ENCODE data around the gene CENPT.
"Not testable (repeated sequence)": the region's sequence is repeated elsewhere in the genome, so short reads cannot be mapped to it uniquely, and the experiment has no call there.

Gene CENPT

GRCh38 chr16:67873435-67874370 is 26.2 kb upstream of the CENPT start:
- DNase-seq: peak; percentile 33

GRCh38 chr16:67872631-67873434 is 25.3 kb upstream of the CENPT start, which contains the start of gene EDC4:
Gene EDC4 (plus strand): TSS chr16:67873052. CDS start chr16:67873262, 210 bp downstream.
- DNase-seq: peak; percentile 90

DNA sequence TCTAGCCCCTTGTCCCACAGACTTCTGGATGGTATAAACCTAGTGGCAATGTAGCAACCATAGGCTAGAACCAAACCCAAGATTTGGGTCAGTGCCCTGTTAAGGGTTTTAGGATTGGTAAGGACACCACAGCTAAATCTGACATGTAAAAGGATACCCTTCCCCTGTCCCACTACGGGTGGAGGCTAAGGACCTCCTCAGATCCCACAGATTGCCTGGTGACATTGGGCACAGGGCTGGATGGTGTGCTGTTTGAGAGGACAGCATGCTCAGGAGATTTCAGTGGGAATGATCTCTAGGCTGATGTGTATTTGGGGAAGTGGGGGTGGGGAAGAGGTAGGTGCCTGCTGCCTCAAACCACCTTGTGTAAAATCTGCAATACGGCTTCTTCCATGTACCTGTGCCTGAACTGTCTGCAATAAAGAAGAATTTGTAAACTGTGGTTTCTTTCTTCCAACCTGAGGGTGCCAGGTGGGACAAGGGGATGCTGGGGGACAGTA is 24.7 kb upstream of the CENPT start:
- no peak for DNase-seq

DNA sequence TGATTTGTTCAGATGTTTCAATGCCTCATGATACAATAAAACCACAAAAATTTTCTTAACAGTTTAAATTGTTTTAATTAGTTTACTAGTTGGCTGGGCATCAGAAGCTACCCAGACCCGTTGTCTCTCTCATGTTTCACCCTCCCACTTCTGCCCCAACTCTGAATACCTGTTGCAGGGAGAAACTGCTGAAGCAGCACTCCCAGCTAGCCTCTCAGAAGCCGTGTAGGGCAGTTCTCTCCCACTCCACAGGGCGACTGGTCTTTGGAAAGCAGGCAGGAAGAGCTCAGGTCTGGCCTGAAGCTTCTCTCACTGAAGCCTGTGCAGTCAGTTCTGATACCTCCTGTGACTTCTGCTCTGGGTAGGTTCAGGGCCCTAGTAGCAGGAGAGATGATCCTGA is 23.8 kb upstream of the CENPT start:
- no peak for DNase-seq

DNA sequence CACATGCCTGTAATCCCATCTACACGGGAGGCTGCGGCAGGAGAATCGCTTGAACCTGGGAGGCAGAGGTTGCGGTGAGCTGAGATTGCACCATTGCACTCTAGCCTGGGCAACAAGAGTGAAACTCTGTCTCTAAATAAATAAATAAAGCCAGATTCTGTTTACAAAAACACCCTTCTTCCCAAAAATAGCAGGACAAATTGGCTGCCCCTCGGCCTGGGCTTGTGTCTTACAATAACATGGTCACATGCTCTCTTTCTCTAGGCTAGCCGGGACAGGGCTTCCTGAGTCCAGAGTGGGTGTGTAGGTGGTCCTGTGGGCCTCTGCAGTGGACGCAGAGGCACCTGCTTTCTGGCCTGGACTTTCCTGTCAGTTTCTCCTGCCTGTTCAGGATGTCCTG is 22.2 kb upstream of the CENPT start:
- DNase-seq: no peak

GRCh38 chr16:67868290-67868689 is 20.8 kb upstream of the CENPT start:
- no peak for DNase-seq

DNA sequence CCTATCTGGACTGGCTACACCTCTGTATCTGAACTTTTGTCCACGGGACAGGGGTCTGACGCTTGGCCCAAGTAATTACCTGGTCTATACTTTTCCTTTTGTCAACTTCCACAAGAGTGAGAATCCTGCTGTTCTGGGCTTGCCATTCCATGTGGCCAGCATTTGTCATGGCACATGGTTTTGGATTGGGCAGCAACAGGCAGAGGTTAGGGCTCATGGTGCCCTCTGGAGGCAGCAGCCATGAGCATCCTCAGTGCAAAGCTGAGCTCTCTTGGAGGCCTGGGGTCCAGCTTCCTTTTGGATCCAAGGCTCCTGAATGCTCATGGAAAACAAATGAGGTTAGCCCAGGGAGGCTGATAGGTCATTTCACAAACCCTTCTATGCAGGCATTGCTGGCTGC is 17.8 kb upstream of the CENPT start:
- DNase-seq: peak; percentile 23

DNA sequence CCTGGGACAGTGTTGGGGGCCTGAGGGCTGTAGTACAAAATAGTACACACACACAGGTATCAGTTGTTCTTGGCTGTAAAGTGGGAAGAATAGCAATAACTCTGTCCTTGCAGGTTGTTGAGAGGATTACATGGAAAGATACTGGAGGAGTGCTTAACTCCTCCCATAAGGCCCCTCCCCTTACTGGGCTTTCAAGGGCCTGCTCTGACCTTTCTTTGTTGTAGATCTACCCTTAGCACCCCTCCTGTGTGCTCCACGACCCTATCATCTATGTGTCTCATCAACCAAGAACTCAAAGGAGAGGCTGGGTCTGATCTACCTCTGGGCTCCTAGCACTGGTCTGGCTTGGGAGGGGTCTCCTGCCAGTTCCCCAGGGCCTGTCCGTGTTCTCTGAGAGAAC is 17.1 kb upstream of the CENPT start:
- DNase-seq: no peak

- not testable (repeated sequence) for DNase-seq
These were observed 16.6 kb upstream of the CENPT start for GRCh38 chr16:67864044-67864443.

- no peak for DNase-seq
These were observed 15.4 kb upstream of the CENPT start for GRCh38 chr16:67862623-67863583.

DNA sequence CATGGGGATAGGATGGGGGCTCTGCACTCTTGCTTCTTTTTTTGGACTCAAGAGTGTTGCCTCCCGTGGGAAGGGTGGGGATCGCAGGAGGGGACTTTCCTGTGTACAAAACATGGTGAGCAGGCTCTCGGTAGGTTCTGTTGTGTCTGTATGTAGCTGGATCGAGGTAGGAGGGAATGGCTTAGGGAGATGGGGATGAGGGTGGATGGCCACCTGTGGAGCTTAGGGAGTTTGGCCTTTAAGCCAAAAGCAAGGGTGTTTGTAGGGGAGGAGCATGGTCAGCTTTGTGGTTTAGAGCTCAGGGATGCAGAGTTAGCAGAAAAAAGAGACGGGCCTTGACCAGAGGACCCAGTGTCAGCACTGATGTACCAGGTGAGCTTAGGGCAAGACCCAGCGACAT is 14.4 kb upstream of the CENPT start:
- no peak for DNase-seq

DNA sequence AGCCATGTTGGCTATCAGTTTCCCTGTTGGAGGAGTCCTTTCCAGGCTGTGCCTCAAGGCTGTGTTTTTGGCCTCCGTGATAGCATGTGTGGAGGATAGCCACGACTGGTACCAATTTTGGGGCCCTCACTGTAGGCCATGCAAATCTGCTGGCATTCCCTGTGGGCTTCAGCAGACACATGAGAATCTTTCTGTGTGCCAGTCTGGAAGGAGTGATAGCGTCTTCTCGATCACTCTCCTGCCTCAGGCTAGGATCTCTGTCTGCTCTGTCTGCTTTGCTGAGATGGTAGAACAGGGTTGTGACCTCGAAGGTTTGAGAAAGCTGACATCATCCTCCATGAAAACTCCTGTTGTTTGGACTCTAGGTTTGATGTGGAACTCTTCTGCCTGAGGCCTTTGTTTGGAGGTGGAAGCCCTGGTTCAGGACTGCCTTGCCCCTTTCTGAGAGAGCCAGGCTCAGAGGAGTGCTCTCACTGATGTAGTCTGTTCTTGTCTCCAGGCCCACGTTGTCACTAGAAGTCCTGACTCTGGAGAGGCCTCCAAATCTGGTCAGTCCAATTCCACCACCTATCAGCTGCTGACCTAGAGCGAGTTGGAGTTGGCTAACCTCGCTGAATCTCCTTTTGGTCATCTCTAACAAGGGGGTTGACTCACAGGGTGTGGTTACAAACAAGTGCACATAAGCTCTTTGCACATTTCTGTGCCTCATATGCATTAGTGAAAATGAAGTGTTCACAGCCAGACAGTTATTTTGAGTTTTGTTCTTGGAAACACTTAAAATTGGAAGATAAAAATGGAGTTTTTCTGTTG is 13.3 kb upstream of the CENPT start:
- DNase-seq: no peak

DNA sequence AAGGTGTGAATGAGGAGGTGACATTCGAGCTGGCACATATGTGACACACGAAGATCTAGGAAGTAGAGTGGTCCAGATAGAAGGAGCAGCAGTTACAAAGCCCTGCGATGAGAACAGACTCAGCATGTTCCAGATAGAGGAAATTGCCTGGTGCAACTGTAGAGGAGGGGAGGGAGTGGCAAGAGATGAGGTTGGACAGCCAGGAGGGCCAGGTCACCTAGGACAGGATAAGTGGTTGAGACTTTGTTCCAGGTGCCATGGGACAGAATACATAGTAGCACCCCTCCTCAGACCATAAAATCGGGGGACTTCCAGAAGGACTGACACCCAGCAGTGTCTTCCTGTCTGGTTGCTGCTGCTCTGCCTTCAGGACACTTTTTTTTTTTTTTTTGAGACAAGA is 11.0 kb upstream of the CENPT start:
- no peak for DNase-seq

DNA sequence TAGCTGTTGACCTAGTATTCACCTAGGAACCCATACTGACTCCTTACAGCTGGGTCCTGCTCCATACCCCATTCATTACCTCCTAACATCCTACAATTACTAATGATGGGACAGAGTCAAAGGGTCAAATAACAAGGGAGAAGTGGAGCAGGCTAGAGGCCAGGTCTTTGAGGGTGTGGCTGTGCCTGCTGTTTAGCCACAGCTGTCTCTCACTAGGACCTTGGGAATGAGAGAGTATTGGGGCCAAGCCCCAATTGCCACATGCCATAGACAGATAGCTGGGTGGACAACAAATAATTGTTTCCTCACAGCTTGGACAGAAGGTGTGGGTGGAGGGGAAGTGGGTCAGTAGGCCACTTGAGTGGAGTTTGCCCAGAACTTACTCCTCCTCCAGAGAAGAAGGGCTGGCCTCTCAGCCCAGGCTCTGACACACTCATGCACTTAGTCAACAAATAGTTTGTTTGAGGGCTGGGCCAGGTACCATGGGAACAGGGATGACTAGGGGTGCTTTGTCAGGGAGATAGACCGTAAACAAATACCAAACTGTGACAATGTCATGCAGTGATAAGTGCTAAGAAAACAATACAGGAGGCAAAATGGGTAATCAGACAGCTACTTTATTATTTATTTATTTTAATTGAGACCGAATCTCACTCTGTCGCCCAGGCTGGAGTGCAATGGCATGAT is 10.2 kb upstream of the CENPT start:
- peak; percentile 31 for DNase-seq

GRCh38 chr16:67856927-67857546 is 9.5 kb upstream of the CENPT start:
- no peak for DNase-seq

DNA sequence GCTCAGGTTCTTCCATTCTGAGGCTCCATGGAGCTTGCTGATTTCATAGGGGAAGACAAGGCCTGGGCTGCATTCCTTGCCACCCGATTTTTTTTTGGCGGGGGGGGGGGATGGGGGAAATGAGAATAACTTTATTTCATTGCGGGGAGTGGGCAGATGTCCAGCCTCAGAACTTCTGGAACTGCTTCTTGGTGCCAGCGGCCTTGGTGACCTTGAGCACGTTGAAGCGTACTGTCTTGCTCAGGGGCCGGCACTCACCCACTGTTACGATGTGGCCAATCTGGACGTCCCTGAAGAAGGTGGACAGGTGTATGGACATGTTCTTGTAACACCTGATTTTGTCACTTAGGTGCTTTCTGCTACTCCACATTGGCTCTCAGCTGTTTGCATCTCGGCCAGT is 8.3 kb upstream of the CENPT start:
- DNase-seq: no peak

DNA sequence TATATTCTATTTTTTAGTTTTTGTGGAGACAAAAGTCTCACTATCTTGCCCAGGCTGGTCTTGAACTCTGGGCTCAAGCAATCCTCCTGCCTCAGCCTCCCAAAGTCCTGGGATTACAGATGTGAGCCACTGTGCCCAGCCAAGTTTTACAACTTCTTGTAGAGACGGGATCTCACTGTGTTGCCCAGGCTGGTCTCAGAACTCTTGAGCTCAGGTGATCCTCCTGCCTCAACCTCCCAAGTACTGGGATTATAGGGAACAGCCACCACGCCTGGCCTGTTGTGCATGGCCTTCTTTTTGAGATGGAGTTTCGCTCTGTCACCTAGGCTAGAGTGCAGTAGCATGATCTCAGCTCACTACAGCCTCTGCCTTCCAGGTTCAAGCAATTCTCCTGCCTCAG is 6.2 kb upstream of the CENPT start:
- no peak for DNase-seq

DNA sequence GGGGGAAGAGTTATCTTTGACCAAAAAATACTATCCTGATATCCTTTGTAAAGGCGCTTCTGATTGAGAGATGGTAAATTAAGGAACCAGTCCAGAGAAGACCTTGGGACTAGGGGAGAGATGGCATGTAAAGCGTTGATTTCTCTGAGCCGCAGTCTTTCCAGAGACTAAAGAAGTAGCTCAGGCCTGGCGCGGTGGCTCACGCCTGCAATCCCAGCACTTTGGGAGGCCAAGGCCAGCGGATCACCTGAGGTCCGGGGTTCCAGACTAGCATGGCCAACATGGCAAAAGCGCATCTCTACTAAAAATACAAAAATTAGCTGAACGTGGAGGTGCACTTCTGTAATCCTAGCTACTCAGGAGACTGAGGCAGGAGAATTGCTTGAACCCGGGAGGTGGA is 625 bp upstream of the CENPT start:
- DNase-seq: no peak

- peak; percentile 97 for DNase-seq
These were observed 1.0 kb downstream of the CENPT start, which contains the start of gene NUTF2 for GRCh38 chr16:67846320-67847063. Gene NUTF2 (plus strand): TSS chr16:67846933. CDS start chr16:67865131, 18,198 bp downstream.

GRCh38 chr16:67846063-67846319 is 1.5 kb downstream of the CENPT start:
- DNase-seq: no peak

All from stimulated activated CD4-positive, alpha-beta T cell treated with anti-CD3 and anti-CD28 coated beads, Interleukin-15, amount 100 ng/mL, for 24 hours (primary cell).